Thyroid gland (tissue), 4 donors: ENCODE measurements around the gene RHO. TPM values are rescaled to one million over a fixed set of nuclear protein-coding genes. Genes with fewer than 3 reads are reported as not detected.
"Not testable (repeated sequence)": the region's sequence is repeated elsewhere in the genome, so short reads cannot be mapped to it uniquely, and the experiment has no call there.

Experiments used
- DNase-seq, 2 donors: peaks; one replicate each; pipeline ENCODE4 v3.0.0-alpha.2; 2019
- H3K27ac ChIP-seq, 3 donors: fragments of 200-600 bp; sonication (generic); 1 replicate in 2 of 3; 2 replicates in 1 of 3; pipeline ENCODE4 v1.5.1; 2016 to 2019; ENCODE audit warnings: mild to moderate bottlenecking in 1 of 3, moderate library complexity in 1 of 3
- H3K27me3 ChIP-seq: fragments of 200-600 bp; sonication (generic); one replicate; pipeline ENCODE4 v1.5.1; 2019
- H3K36me3 ChIP-seq, 2 donors: fragments of 200-600 bp; sonication (generic); one replicate each; pipeline ENCODE4 v1.5.1; 2016 to 2019
- H3K4me1 ChIP-seq, 2 donors: fragments of 200-600 bp; sonication (generic); one replicate each; pipeline ENCODE4 v1.5.1; 2017 to 2019
- H3K4me3 ChIP-seq, 3 donors: fragments of 200-600 bp; sonication (generic); replicated peaks in 1 of 3; 1 replicate in 2 of 3; 2 replicates in 1 of 3; pipeline ENCODE4 v1.5.1; 2016; ENCODE audit warnings: mild to moderate bottlenecking in 1 of 3
- H3K9me3 ChIP-seq: fragments of 200-600 bp; sonication (generic); one replicate; pipeline ENCODE4 v1.5.1; 2017
- CTCF ChIP-seq, 6 experiments: fragments of 200-600 bp in 3 of 6; fragments of 450-650 bp in 3 of 6; sonication (generic) in 3 of 6; IDR thresholded peaks; one replicate each; pipeline ENCODE4 v1.5.1; 2016 to 2019; ENCODE audit warnings: antibody characterized with exemption in 6 of 6, mild to moderate bottlenecking in 2 of 6, inconsistent platforms in 1 of 6, moderate library complexity in 1 of 6
- POLR2A ChIP-seq, 2 donors: fragments of 450-650 bp; IDR thresholded peaks; one replicate each; pipeline ENCODE4 v1.6.1; 2017; ENCODE audit warnings: antibody characterized with exemption in 2 of 2, mild to moderate bottlenecking in 2 of 2, moderate library complexity in 1 of 2
- WGBS, 2 donors: methylation state at CpG; one replicate each; pipeline ENCODE4 v1.1.5; 2017; 5-methylcytosine and 5-hydroxymethylcytosine counted together
- intact Hi-C: fragments of 100-400 bp; cut with DNase I; formaldehyde crosslinking; loops from one replicate; pipeline ENCODE4 v1.15.1; 2023
- total RNA-seq, 4 donors: library from RNA; depleted of rRNA; stranded (reverse); fragments of >200 nt; gene quantifications; one replicate each; pipeline ENCODE4 v1.2.3, GENCODE V29; 2016

The RHO gene
- total RNA-seq, 4 donors from 2014 or later: not detected

GRCh38 chr3:129490273-129490675, 38.2 kb upstream of the RHO start:
- peaks cover 6 to 38% of the 10 kb centered on the region in 2 donors for H3K4me1 ChIP-seq
- intact Hi-C loops: loop anchor here (10.0 kb wide), 1 partner anchor 135 kb away; no protein-coding TSS in a partner anchor
- no peaks in the 10 kb centered on the region for H3K27me3 ChIP-seq
- peak overlapping the region; percentile 63 to 87 (median 81) for H3K27ac ChIP-seq
- no peak overlapping the region for H3K4me3 ChIP-seq
- DNase-seq: peak; percentile 78 to 84
- H3K9me3 ChIP-seq: no peaks in the 10 kb centered on the region
- 7 to 32% methylated on average over 2 to 5 of the region's 5 CpGs for WGBS, 2 donors
- H3K36me3 ChIP-seq: peaks cover 5 to 10% of the 10 kb centered on the region in 2 donors
- peak; percentile 69 to 89 (median 85) for TF ChIP-seq CTCF (IDR thresholded peaks at IDR 0.05)
- TF ChIP-seq POLR2A (IDR thresholded peaks at IDR 0.05): no peak

GRCh38 chr3:129491077-129491476, 37.4 kb upstream of the RHO start:
- H3K27ac ChIP-seq: peak overlapping the region; percentile 63 to 87 (median 81)
- H3K4me3 ChIP-seq, H3K36me3 ChIP-seq, H3K27me3 ChIP-seq, DNase-seq, H3K9me3 ChIP-seq: not testable (repeated sequence)
- H3K4me1 ChIP-seq: peaks cover 6 to 37% of the 10 kb centered on the region in 2 donors
- intact Hi-C loops: loop anchor here (10.0 kb wide), 1 partner anchor 134 kb away; no protein-coding TSS in a partner anchor
- 82 to 83% methylated on average over 3 to 4 of the region's 4 CpGs for WGBS, 2 donors

GRCh38 chr3:129491794-129492193, 36.6 kb upstream of the RHO start:
- H3K27me3 ChIP-seq: no peaks in the 10 kb centered on the region
- H3K4me1 ChIP-seq: peaks cover 6 to 32% of the 10 kb centered on the region in 2 donors
- WGBS, 2 donors: 95 to 99% methylated on average over 9 of the region's 9 CpGs
- TF ChIP-seq CTCF (IDR thresholded peaks at IDR 0.05) (no peak), POLR2A (IDR thresholded peaks at IDR 0.05) (no peak)
- DNase-seq: no peak
- H3K4me3 ChIP-seq: no peak overlapping the region
- H3K9me3 ChIP-seq: no peaks in the 10 kb centered on the region
- peaks cover 5% of the 10 kb centered on the region in 2 donors for H3K36me3 ChIP-seq
- no peak overlapping the region for H3K27ac ChIP-seq
- intact Hi-C loops: loop anchor here (10.0 kb wide), 1 partner anchor 133 kb away; no protein-coding TSS in a partner anchor

GRCh38 chr3:129492691-129493090, 35.7 kb upstream of the RHO start:
- Histone ChIP-seq H3K36me3 (peaks cover 5% of the 10 kb centered on the region in 2 donors), H3K9me3 (no peaks in the 10 kb centered on the region), H3K4me3 (no peak overlapping the region), H3K27ac (no peak overlapping the region), H3K4me1 (peaks cover 6 to 35% of the 10 kb centered on the region in 2 donors), H3K27me3 (no peaks in the 10 kb centered on the region)
- WGBS, 2 donors: 93 to 95% methylated on average over 4 of the region's 4 CpGs
- DNase-seq: no peak
- intact Hi-C loops: loop anchor here (10.0 kb wide), 1 partner anchor 132 kb away; no protein-coding TSS in a partner anchor
- no peak for TF ChIP-seq CTCF (IDR thresholded peaks at IDR 0.05)
- no peak for TF ChIP-seq POLR2A (IDR thresholded peaks at IDR 0.05)

- no peak for DNase-seq
- WGBS, 2 donors: 86 to 98% methylated on average over 4 of the region's 4 CpGs
- H3K36me3 ChIP-seq: peaks cover 5% of the 10 kb centered on the region in 2 donors
- H3K9me3 ChIP-seq: no peaks in the 10 kb centered on the region
- H3K27me3 ChIP-seq: no peaks in the 10 kb centered on the region
- H3K4me3 ChIP-seq: no peak overlapping the region
- TF ChIP-seq CTCF (IDR thresholded peaks at IDR 0.05): no peak
- no peak for TF ChIP-seq POLR2A (IDR thresholded peaks at IDR 0.05)
- peaks cover 6 to 40% of the 10 kb centered on the region in 2 donors for H3K4me1 ChIP-seq
- intact Hi-C loops: loop anchor here (10.0 kb wide), 1 partner anchor 132 kb away; no protein-coding TSS in a partner anchor
- no peak overlapping the region for H3K27ac ChIP-seq
These were observed 35.2 kb upstream of the RHO start for GRCh38 chr3:129493206-129493605.

GRCh38 chr3:129494499-129494898, 33.9 kb upstream of the RHO start:
- not testable (repeated sequence) for DNase-seq, H3K4me3 ChIP-seq, H3K27me3 ChIP-seq, H3K9me3 ChIP-seq, H3K36me3 ChIP-seq
- 63 to 72% methylated on average over 5 of the region's 5 CpGs for WGBS, 2 donors
- Histone ChIP-seq H3K4me1 (peaks cover 6 to 51% of the 10 kb centered on the region in 2 donors), H3K27ac (peak overlapping the region; percentile 31 to 83 (median 74))
- intact Hi-C loops: loop anchor here (10.0 kb wide), 1 partner anchor 130 kb away; no protein-coding TSS in a partner anchor

- H3K27me3 ChIP-seq, H3K9me3 ChIP-seq, H3K36me3 ChIP-seq, H3K4me3 ChIP-seq: not testable (repeated sequence)
- peaks cover 6 to 48% of the 10 kb centered on the region in 2 donors for H3K4me1 ChIP-seq
- intact Hi-C loops: loop anchor here (10.0 kb wide), 1 partner anchor 130 kb away; no protein-coding TSS in a partner anchor
- DNase-seq: peak in 1 of 2 donors; percentile 35
- 70 to 77% methylated on average over 9 to 10 of the region's 10 CpGs for WGBS, 2 donors
- H3K27ac ChIP-seq: peak overlapping the region; percentile 39 to 83 (median 74)
These were observed 33.3 kb upstream of the RHO start for GRCh38 chr3:129495006-129495639.

GRCh38 chr3:129497876-129498275, 30.6 kb upstream of the RHO start:
- 93 to 96% methylated on average over 2 of the region's 2 CpGs for WGBS, 2 donors
- intact Hi-C loops: loop anchor here (10.0 kb wide), 1 partner anchor 127 kb away; no protein-coding TSS in a partner anchor
- H3K27me3 ChIP-seq, H3K36me3 ChIP-seq, H3K9me3 ChIP-seq, DNase-seq, H3K4me3 ChIP-seq: not testable (repeated sequence)
- Histone ChIP-seq H3K27ac (peak overlapping the region in 2 of 3 donors; percentile 19 to 40), H3K4me1 (peaks cover 0 to 38% of the 10 kb centered on the region in 2 donors)
